T-helper 1 cell treated with Interleukin-12 subunit alpha and Interleukin-12 subunit beta and Interleukin-4 antibody, amounts not matched to agents 30 ng/mL and 1 ng/mL, for 36 hours (primary cell): Measurements from ENCODE around the gene DCAF7. TPM values are rescaled to one million over a fixed set of nuclear protein-coding genes. Genes with fewer than 3 reads are reported as not detected.

Experiments used
- intact Hi-C: fragments of 100-400 bp; cut with micrococcal nuclease; formaldehyde crosslinking; loops from one replicate; pipeline ENCODE4 v1.15.1; 2024
- total RNA-seq: library from RNA; stranded (reverse); gene quantifications from 2 replicates; pipeline ENCODE4 v1.2.3, GENCODE V29; 2022

DCAF7 gene
- total RNA-seq, 1 donor from 2014 or later = 128 TPM

- intact Hi-C loops = loop anchor here (2.0 to 10.0 kb wide), 5 partner anchors 203 to 969 kb away; partner anchors contain the start of genes CEP95, DDX5, ERN1 and FTSJ3
Measured at GRCh38 chr17:63623786-63624530, 73.7 kb downstream of the DCAF7 start.

- intact Hi-C loops = loop anchor here (5.0 to 10.0 kb wide), 4 partner anchors 510 to 970 kb away; partner anchors contain the start of genes CEP95, DDX5, ERN1 and TANC2
Measured at GRCh38 chr17:63624531-63624880, 74.2 kb downstream of the DCAF7 start.

GRCh38 chr17:63626551-63627180 is 76.4 kb downstream of the DCAF7 start:
- intact Hi-C loops = loop anchor here (10.0 kb wide), 2 partner anchors 508 to 972 kb away; partner anchors contain the start of gene ERN1

- intact Hi-C loops = loop anchor here (10.0 kb wide), 2 partner anchors 505 to 975 kb away; partner anchors contain the start of gene ERN1
Measured at GRCh38 chr17:63629627-63630026, 79.3 kb downstream of the DCAF7 start.

- intact Hi-C loops = no loop called here
Measured at GRCh38 chr17:63631062-63631461, 80.8 kb downstream of the DCAF7 start.

GRCh38 chr17:63631626-63632025 is 81.3 kb downstream of the DCAF7 start:
- intact Hi-C loops = no loop called here

- intact Hi-C loops = loop anchor here (1.0 kb wide), 1 partner anchor 11 kb away; the partner anchor contains the start of gene MAP3K3
Measured at GRCh38 chr17:63633742-63634141, 83.5 kb downstream of the DCAF7 start.

- intact Hi-C loops = loop anchor here (1.0 kb wide), 1 partner anchor 12 kb away; the partner anchor contains the start of gene MAP3K3
Measured at GRCh38 chr17:63634163-63634562, 83.9 kb downstream of the DCAF7 start.

- intact Hi-C loops = loop anchor here (1.0 kb wide), 1 partner anchor 13 kb away; the partner anchor contains the start of gene MAP3K3
Measured at GRCh38 chr17:63634816-63635215, 84.5 kb downstream of the DCAF7 start.

GRCh38 chr17:63635290-63635689 is 85.0 kb downstream of the DCAF7 start:
- intact Hi-C loops = no loop called here

- intact Hi-C loops = no loop called here
Measured at GRCh38 chr17:63635787-63636186, 85.5 kb downstream of the DCAF7 start.

- intact Hi-C loops = no loop called here
Measured at GRCh38 chr17:63639125-63639524, 88.8 kb downstream of the DCAF7 start.

GRCh38 chr17:63640038-63640437 is 89.8 kb downstream of the DCAF7 start:
- intact Hi-C loops = no loop called here

- intact Hi-C loops = no loop called here
Measured at GRCh38 chr17:63641692-63642448, 91.6 kb downstream of the DCAF7 start.

Other genes with a start within 250 kb of the DCAF7 start
- gene CYB561, start 104.2 kb upstream of the DCAF7 start, total RNA-seq = 13.1 and 15.4 TPM in 2 replicates
- 10.3 and 16.0 TPM in 2 replicates for gene ACE, start 73.4 kb upstream of the DCAF7 start, total RNA-seq
- not detected in 2 replicates for gene KCNH6, start 27.1 kb upstream of the DCAF7 start, total RNA-seq
- 25.1 and 27.5 TPM in 2 replicates for gene TACO1, start 50.4 kb downstream of the DCAF7 start, total RNA-seq
- gene MAP3K3, start 71.9 kb downstream of the DCAF7 start, total RNA-seq = 42.7 and 43.5 TPM in 2 replicates
- gene LIMD2, start 149.6 kb downstream of the DCAF7 start, total RNA-seq = 637 and 645 TPM in 2 replicates
- gene STRADA, start 191.3 kb downstream of the DCAF7 start, total RNA-seq = 55.6 and 60.6 TPM in 2 replicates
- 67.0 and 71.2 TPM in 2 replicates for gene CCDC47, start 223.1 kb downstream of the DCAF7 start, total RNA-seq
- 132 and 135 TPM in 2 replicates for gene DDX42, start 223.7 kb downstream of the DCAF7 start, total RNA-seq